NCI-H187 treated with DMSO at 0.1 percent for 48 hours (cell line): ENCODE measurements around the gene EIF4G1.
A peak's percentile ranks its signal among the peaks of the same experiment; 100 is the strongest.

Experiments
- DNase-seq: peaks from one replicate; lab custom pipeline; 2025; lab: John Stamatoyannopoulos, UW

Gene EIF4G1

GRCh38 chr3:184368586-184369183 is 54.3 kb downstream of the EIF4G1 start:
- DNase-seq = no peak

GRCh38 chr3:184371570-184372018 is 57.2 kb downstream of the EIF4G1 start:
- peak; percentile 45 for DNase-seq

- DNase-seq = no peak
Observed at GRCh38 chr3:184372296-184372821, 58.0 kb downstream of the EIF4G1 start.

GRCh38 chr3:184372911-184373310 is 58.5 kb downstream of the EIF4G1 start:
- DNase-seq = no peak

GRCh38 chr3:184373422-184373821 is 59.0 kb downstream of the EIF4G1 start:
- no peak for DNase-seq

GRCh38 chr3:184375747-184376461 is 61.5 kb downstream of the EIF4G1 start:
- no peak for DNase-seq

- DNase-seq = no peak
Observed at GRCh38 chr3:184377374-184377773, 63.0 kb downstream of the EIF4G1 start.

- no peak for DNase-seq
Observed at GRCh38 chr3:184377882-184378445, 63.6 kb downstream of the EIF4G1 start, which contains the start of gene THPO. TSS of gene THPO (minus strand) at chr3:184378207. CDS start at chr3:184376259, 1,948 bp downstream.

GRCh38 chr3:184378651-184379357 is 64.4 kb downstream of the EIF4G1 start:
- DNase-seq = no peak

- DNase-seq = no peak
Observed at GRCh38 chr3:184379358-184380184, 65.2 kb downstream of the EIF4G1 start, which contains the start of gene CHRD. TSS of gene CHRD (plus strand) at chr3:184380054. CDS start at chr3:184380319, 265 bp downstream.

- DNase-seq = no peak
Observed at GRCh38 chr3:184380185-184380626, 65.8 kb downstream of the EIF4G1 start.

GRCh38 chr3:184380627-184381260 is 66.3 kb downstream of the EIF4G1 start:
- no peak for DNase-seq

GRCh38 chr3:184381261-184382224 is 67.1 kb downstream of the EIF4G1 start:
- DNase-seq = no peak

GRCh38 chr3:184382326-184383032 is 68.1 kb downstream of the EIF4G1 start:
- no peak for DNase-seq

- no peak for DNase-seq
Observed at GRCh38 chr3:184383033-184383740, 68.8 kb downstream of the EIF4G1 start.

GRCh38 chr3:184384342-184384741 is 69.9 kb downstream of the EIF4G1 start:
- no peak for DNase-seq
